HepG2 (cell line): ENCODE data around the gene KIF3C. TPM values are rescaled to one million over a fixed set of nuclear protein-coding genes. Genes with fewer than 3 reads are reported as not detected.

ENCODE experiments used
- ATF6 ChIP-seq: sonication (generic); formaldehyde crosslinking; conservative IDR thresholded peaks from 2 replicates; pipeline ENCODE4 v1.4.0; 2020; ENCODE audit warnings: missing genetic modification reagents
- ATF7 ChIP-seq, 2 experiments: fragments of 450-650 bp in 1 of 2; sonication (generic) in 1 of 2; formaldehyde crosslinking in 1 of 2; IDR thresholded peaks; 2 replicates each; pipeline versions ENCODE4 v1.4.0 to v1.6.1; 2016 to 2020; ENCODE audit warnings: antibody characterized with exemption in 1 of 2, mild to moderate bottlenecking in 1 of 2, missing genetic modification reagents in 1 of 2
- EEA1 ChIP-seq: sonication (generic); formaldehyde crosslinking; IDR thresholded peaks from 2 replicates; pipeline ENCODE4 v1.5.1; 2020; ENCODE audit warnings: mild to moderate bottlenecking, missing genetic modification reagents, borderline replicate concordance
- ELF3 ChIP-seq: IDR thresholded peaks from 2 replicates; pipeline ENCODE4 v1.6.1; 2016; ENCODE audit warnings: missing genetic modification reagents, missing compliant biosample characterization
- GABPA ChIP-seq, 2 experiments: IDR thresholded peaks; 2 replicates each; pipeline ENCODE4 v1.6.1; 2011 to 2016; ENCODE audit warnings: low read depth in 2 of 2, low read length in 1 of 2, missing biosample characterization in 1 of 2, missing genetic modification characterization in 1 of 2
- HHEX ChIP-seq: IDR thresholded peaks from 2 replicates; pipeline ENCODE4 v1.6.1; 2016; ENCODE audit warnings: control low read depth
- NCOR1 ChIP-seq: fragments of 200-600 bp; sonication (generic); IDR thresholded peaks from 2 replicates; pipeline ENCODE4 v1.7.0; 2017; ENCODE audit warnings: antibody characterized with exemption, low read length, borderline replicate concordance
- POLR2AphosphoS2 ChIP-seq: IDR thresholded peaks from 2 replicates; pipeline ENCODE4 v1.6.1; 2011; ENCODE audit warnings: low read depth, low read length, improper control_type of control experiment
- RBAK ChIP-seq: sonication (generic); formaldehyde crosslinking; IDR thresholded peaks from 2 replicates; pipeline ENCODE4 v1.5.1; 2020; ENCODE audit warnings: mild to moderate bottlenecking, missing genetic modification reagents
- SAP130 ChIP-seq: IDR thresholded peaks from 2 replicates; pipeline ENCODE4 v1.6.1; 2016; ENCODE audit warnings: low read depth
- STAT6 ChIP-seq: sonication (generic); formaldehyde crosslinking; IDR thresholded peaks from 2 replicates; pipeline ENCODE4 v1.4.0; 2020; ENCODE audit warnings: missing genetic modification reagents, mild to moderate bottlenecking, borderline replicate concordance
- TCF7 ChIP-seq: sonication (generic); IDR thresholded peaks from 2 replicates; pipeline ENCODE4 v1.6.1; 2016; ENCODE audit warnings: antibody characterized with exemption, low read depth
- TEAD2 ChIP-seq: sonication (generic); formaldehyde crosslinking; IDR thresholded peaks from 2 replicates; pipeline ENCODE4 v1.9.0; 2021; ENCODE audit warnings: missing genetic modification reagents
- ZHX1 ChIP-seq: sonication (generic); formaldehyde crosslinking; IDR thresholded peaks from 2 replicates; pipeline ENCODE4 v1.8.1; 2022; ENCODE audit warnings: low read depth, mild to moderate bottlenecking, missing genetic modification reagents
- ZNF414 ChIP-seq: sonication (generic); formaldehyde crosslinking; IDR thresholded peaks from 2 replicates; pipeline ENCODE4 v1.5.0; 2020; ENCODE audit warnings: missing genetic modification reagents
- ZNF44 ChIP-seq: sonication (generic); formaldehyde crosslinking; IDR thresholded peaks from 2 replicates; pipeline ENCODE4 v1.5.1; 2020; ENCODE audit warnings: mild to moderate bottlenecking, missing genetic modification reagents
- ZNF570 ChIP-seq: sonication (generic); formaldehyde crosslinking; IDR thresholded peaks from 2 replicates; pipeline ENCODE4 v1.4.0; 2020; ENCODE audit warnings: mild to moderate bottlenecking, missing genetic modification reagents, borderline replicate concordance
- ZNF639 ChIP-seq: conservative IDR thresholded peaks from 2 replicates; pipeline ENCODE4 v1.6.1; 2018; ENCODE audit warnings: missing genetic modification reagents
- ZNF891 ChIP-seq: sonication (generic); formaldehyde crosslinking; IDR thresholded peaks from 2 replicates; pipeline ENCODE4 v1.5.0; 2020; ENCODE audit warnings: mild to moderate bottlenecking, missing genetic modification reagents
- polyA plus RNA-seq, 8 experiments: library from polyadenylated mRNA; depleted of rRNA in 3 of 8; stranded (reverse) in 7 of 8; unstranded in 1 of 8; fragments of >200 nt; fragmentation: Illumina TruSeq in 4 of 8; extraction: Trizol in 4 of 8; gene quantifications; 2 replicates each; pipeline versions ENCODE4 v1.2.1 to v1.2.3, GENCODE V29; 2011 to 2016; ENCODE audit warnings: low read depth in 4 of 8, missing spikeins in 1 of 8, mixed read lengths in 1 of 8; ENCODE audit not compliant: insufficient read depth in 1 of 8
- total RNA-seq, 5 experiments: library from RNA; depleted of rRNA; stranded (reverse); fragments of >200 nt; fragmentation: Illumina TruSeq; extraction: Trizol; gene quantifications; 2 replicates each; pipeline ENCODE4 v1.2.3, GENCODE V29; 2016; ENCODE audit warnings: low read depth in 1 of 5

The KIF3C gene
- total and polyA plus RNA-seq, 2 of the 13 experiments (the other 11 are each of a cell fraction or from before 2014, with no cell fraction given): 3.6 to 4.9 TPM

GRCh38 chr2:25878361-25879132 lies 103.8 kb downstream of the KIF3C start, which contains the start of gene ASXL2 (continued):
- TF ChIP-seq ZHX1 (CRISPR knock-in tag) (no peak; the same call in 1 of the 2 replicates), TCF7 (no peak), RBAK (CRISPR knock-in tag) (no peak), HHEX (CRISPR knock-in tag) (no peak), ZNF891 (no peak; the same call in 1 of the 2 replicates), ELF3 (CRISPR knock-in tag) (peak; percentile 98), NCOR1 (no peak), ZNF414 (0 out of 2 replicates have a peak, but pooled peaks have one; percentile 21), EEA1 (CRISPR knock-in tag) (no peak), POLR2AphosphoS2 (no peak), ZNF639 (CRISPR knock-in tag) (peak; percentile 57; the same call in 1 of the 2 replicates), ZNF570 (CRISPR knock-in tag) (no peak), ATF6 (0 out of 2 replicates have a peak, but pooled peaks have one; percentile 32), TEAD2 (CRISPR knock-in tag) (no peak), ATF7 (IDR thresholded peaks at IDR 0.05) (no peak), ATF7 (CRISPR knock-in tag; IDR thresholded peaks at IDR 0.05) (no peak), SAP130 (CRISPR knock-in tag) (peak; percentile 88), STAT6 (peak; percentile 82; the same call in 1 of the 2 replicates), ZNF44 (CRISPR knock-in tag) (no peak), GABPA (IDR thresholded peaks at IDR 0.05; ENCODE audit: low read depth, low read length) (peak; percentile 73), GABPA (CRISPR knock-in tag; IDR thresholded peaks at IDR 0.05; ENCODE audit: low read depth) (peak; percentile 91)
